C4-2B (cell line): ENCODE results near the gene TXLNG.

Experiments
- ZFX ChIP-seq: fragments of 450-650 bp; IDR thresholded peaks from 2 replicates; pipeline ENCODE4 v1.6.1; 2017
- TF ChIP-seq, protein P1 (sequence below): fragments of 450-650 bp; conservative IDR thresholded peaks from 2 replicates; pipeline ENCODE4 v1.5.1; 2017; ENCODE audit warnings: mild to moderate bottlenecking

DNA sequence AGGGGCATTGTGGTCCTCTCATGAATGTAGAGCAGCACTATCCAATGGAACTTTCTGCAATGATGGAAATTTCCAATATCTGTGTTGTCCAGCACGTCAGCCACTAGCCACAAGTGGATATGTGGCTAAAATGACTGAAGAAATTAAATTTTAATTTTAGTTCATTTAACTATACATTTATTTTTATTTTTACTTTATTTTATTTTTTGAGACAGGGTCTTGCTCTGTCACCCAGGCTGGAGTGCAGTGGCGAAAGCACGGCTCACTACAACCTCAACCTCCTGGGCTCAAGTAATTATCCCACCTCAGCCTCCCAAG, 97.2 kb downstream of the TXLNG start:
- TF ChIP-seq, protein P1, sequence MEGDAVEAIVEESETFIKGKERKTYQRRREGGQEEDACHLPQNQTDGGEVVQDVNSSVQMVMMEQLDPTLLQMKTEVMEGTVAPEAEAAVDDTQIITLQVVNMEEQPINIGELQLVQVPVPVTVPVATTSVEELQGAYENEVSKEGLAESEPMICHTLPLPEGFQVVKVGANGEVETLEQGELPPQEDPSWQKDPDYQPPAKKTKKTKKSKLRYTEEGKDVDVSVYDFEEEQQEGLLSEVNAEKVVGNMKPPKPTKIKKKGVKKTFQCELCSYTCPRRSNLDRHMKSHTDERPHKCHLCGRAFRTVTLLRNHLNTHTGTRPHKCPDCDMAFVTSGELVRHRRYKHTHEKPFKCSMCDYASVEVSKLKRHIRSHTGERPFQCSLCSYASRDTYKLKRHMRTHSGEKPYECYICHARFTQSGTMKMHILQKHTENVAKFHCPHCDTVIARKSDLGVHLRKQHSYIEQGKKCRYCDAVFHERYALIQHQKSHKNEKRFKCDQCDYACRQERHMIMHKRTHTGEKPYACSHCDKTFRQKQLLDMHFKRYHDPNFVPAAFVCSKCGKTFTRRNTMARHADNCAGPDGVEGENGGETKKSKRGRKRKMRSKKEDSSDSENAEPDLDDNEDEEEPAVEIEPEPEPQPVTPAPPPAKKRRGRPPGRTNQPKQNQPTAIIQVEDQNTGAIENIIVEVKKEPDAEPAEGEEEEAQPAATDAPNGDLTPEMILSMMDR = peak; percentile 53
- no peak for TF ChIP-seq ZFX
